Measurements from ENCODE around the gene PLD4. TPM values are rescaled to one million over a fixed set of nuclear protein-coding genes. Genes with fewer than 3 reads are reported as not detected.

The PLD4 gene
- total and polyA plus RNA-seq, 2 of the 8 experiments (the other 6 are each of a cell fraction or from before 2014, with no cell fraction given): 0.05 TPM; not detected in 1

DNA sequence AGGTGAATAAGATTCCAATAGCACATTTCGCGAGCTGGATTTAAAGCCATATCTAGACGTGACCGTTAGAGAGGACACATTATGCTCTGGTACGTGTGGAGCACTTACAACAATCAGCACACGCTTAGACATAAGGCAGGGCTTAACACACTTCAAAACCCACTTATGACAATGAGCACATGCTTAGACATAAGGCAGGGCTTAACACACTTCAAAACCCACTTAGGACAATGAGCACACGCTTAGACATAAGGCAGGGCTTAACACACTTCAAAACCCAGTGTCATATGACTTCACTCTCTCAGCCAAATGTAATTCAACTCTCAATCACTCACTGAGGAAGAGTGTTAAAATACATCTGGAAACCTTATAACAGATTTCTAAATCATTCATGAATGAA lies 11.2 kb upstream of the PLD4 start:
- CTCF ChIA-PET (ENCODE audit: partially characterized antibody): interaction anchor here (2.5 kb wide), 1 partner anchor 17 kb away, joined by 7 read pairs; no protein-coding TSS in a partner anchor
- H3K27ac ChIP-seq (ENCODE audit: low read depth, low read length): no peak overlapping the region
- no peak overlapping the region for H4K91ac ChIP-seq (replicated peaks; ENCODE audit: insufficient read length, low read length)
- H3K56ac ChIP-seq (replicated peaks; ENCODE audit: insufficient read length, low read depth, low read length): no peak overlapping the region
- no peaks in the 10 kb centered on the region for H3K36me3 ChIP-seq (ENCODE audit: control insufficient read depth in 2 of 4, insufficient read depth in 4 of 4, low read length in 3 of 4)
- WGBS, 2 experiments (ENCODE audit: extremely low coverage in 1 of 2, insufficient coverage in 1 of 2, insufficient read length in 1 of 2, insufficient replicate concordance in 2 of 2, low coverage in 1 of 2, low lambda C conversion rate in 2 of 2, missing lambda C conversion rate in 1 of 2): 86% methylated on average over 7 of the region's 7 CpGs; no CpG with 5 or more reads in 1 of the 2 experiments
- no peak overlapping the region for H2BK120ac ChIP-seq (replicated peaks; ENCODE audit: low read depth, low read length)
- no peaks in the 10 kb centered on the region for H4K20me1 ChIP-seq (replicated peaks in 1 of 2; ENCODE audit: control insufficient read depth in 1 of 2, insufficient read depth in 2 of 2, low read length in 2 of 2)
- H3K14ac ChIP-seq (ENCODE audit: insufficient read length): no peak overlapping the region
- no peak overlapping the region for H2BK5ac ChIP-seq (ENCODE audit: low read depth, low read length)
- H2AK5ac ChIP-seq (ENCODE audit: low read depth, low read length): no peak overlapping the region
- H2AFZ ChIP-seq (ENCODE audit: low read length): no peak overlapping the region
- no peak overlapping the region for H2BK15ac ChIP-seq (ENCODE audit: low read length)
- H3K79me1 ChIP-seq (ENCODE audit: low read depth, low read length): no peaks in the 10 kb centered on the region
- POLR2A ChIA-PET (ENCODE audit: partially characterized antibody): no interaction called here
- H3K18ac ChIP-seq (ENCODE audit: extremely low read depth, low read length): no peak overlapping the region
- no peak overlapping the region for H2BK12ac ChIP-seq (ENCODE audit: low read depth, low read length)
- H3K4me1 ChIP-seq (replicated peaks in 1 of 4; ENCODE audit: control insufficient read depth in 3 of 4, insufficient read depth in 4 of 4, low read length in 3 of 4): no peaks in the 10 kb centered on the region
- H3K23ac ChIP-seq (ENCODE audit: insufficient read length): no peak overlapping the region
- H4K8ac ChIP-seq (ENCODE audit: extremely low read depth, insufficient read depth, low read length): no peak overlapping the region
- H3K9ac ChIP-seq (replicated peaks in 1 of 4; ENCODE audit: extremely low read depth in 1 of 4, low read depth in 3 of 4, low read length in 3 of 4): no peak overlapping the region
- H3K79me2 ChIP-seq (ENCODE audit: control insufficient read depth in 1 of 2, insufficient read depth in 2 of 2, low read length in 2 of 2): no peaks in the 10 kb centered on the region
- no peaks in the 10 kb centered on the region; a peak in 1 of 7 replicates for H3K27me3 ChIP-seq (replicated peaks in 1 of 4; ENCODE audit: control insufficient read depth in 3 of 4, extremely low read depth in 1 of 4, insufficient read depth in 3 of 4, low read length in 3 of 4)
- no peak overlapping the region for H3K4ac ChIP-seq (replicated peaks; ENCODE audit: insufficient read length, low read depth, low read length)
- no peak overlapping the region for H2BK20ac ChIP-seq (ENCODE audit: low read length)
- no peak for TF ChIP-seq CHD1 (IDR thresholded peaks at IDR 0.05; ENCODE audit: low read depth, low read length)
- no peak for TF ChIP-seq TAF7 (optimal IDR thresholded peaks at IDR 0.05; ENCODE audit: borderline replicate concordance, low read depth, low read length)
- TF ChIP-seq JUND (IDR thresholded peaks at IDR 0.05; ENCODE audit: low read length): no peak
- TF ChIP-seq KDM4A (IDR thresholded peaks at IDR 0.05; ENCODE audit: low read depth, low read length, severe bottlenecking): no peak
- no peak for TF ChIP-seq YY1 (IDR thresholded peaks at IDR 0.05; ENCODE audit: low read depth, low read length)
- no peak for TF ChIP-seq CEBPB (IDR thresholded peaks at IDR 0.05; ENCODE audit: low read depth, low read length)
- no peak for TF ChIP-seq RXRA (IDR thresholded peaks at IDR 0.05; ENCODE audit: insufficient read depth, low read depth, low read length)
- no peak for TF ChIP-seq PHF8 (conservative IDR thresholded peaks at IDR 0.05; ENCODE audit: low read depth, low read length)
- TF ChIP-seq SP1 (IDR thresholded peaks at IDR 0.05; ENCODE audit: low read depth, low read length): no peak
- no peak for TF ChIP-seq SP2 (IDR thresholded peaks at IDR 0.05; ENCODE audit: low read length)
- no peak for TF ChIP-seq SIN3A (conservative IDR thresholded peaks at IDR 0.05 in 1 of 2, IDR thresholded peaks at IDR 0.05 in 1 of 2; ENCODE audit: low read depth in 1 of 2, low read length in 2 of 2)
- no peak for TF ChIP-seq CREB1 (IDR thresholded peaks at IDR 0.05)
- no peak for TF ChIP-seq RAD21 (IDR thresholded peaks at IDR 0.05 in 1 of 2, conservative IDR thresholded peaks at IDR 0.05 in 1 of 2; ENCODE audit: low read depth in 2 of 2, low read length in 2 of 2)
- TF ChIP-seq SP4 (IDR thresholded peaks at IDR 0.05; ENCODE audit: low read length): no peak
- FAIRE-seq: no peak
- H3K23me2 ChIP-seq (ENCODE audit: low read depth, low read length): no peaks in the 10 kb centered on the region
- no peak overlapping the region for H4K5ac ChIP-seq (ENCODE audit: insufficient read length, low read depth, low read length)
- no peak for DNase-seq (ENCODE audit: low read depth in 1 of 2, low spot score in 2 of 2)
- no peak overlapping the region for H3K4me2 ChIP-seq (ENCODE audit: insufficient read depth in 1 of 2, low read depth in 2 of 2, low read length in 2 of 2)
- H3K9me3 ChIP-seq (ENCODE audit: insufficient read depth in 2 of 2, low read depth in 1 of 2, low read length in 1 of 2): peaks cover 3 to 4% of the 10 kb centered on the region in 2 experiments; a peak in 2 of 4 replicates
- no peak overlapping the region for H3K4me3 ChIP-seq (ENCODE audit: extremely low read depth in 1 of 4, insufficient read depth in 2 of 4, low read depth in 3 of 4, low read length in 4 of 4)

All from H1 (cell line).